ENCODE data around the gene PDGFRB. TPM values are rescaled to one million over a fixed set of nuclear protein-coding genes. Genes with fewer than 3 reads are reported as not detected.

Gene PDGFRB
- total RNA-seq, 2 donors from 2014 or later = 251 to 394 TPM

DNA sequence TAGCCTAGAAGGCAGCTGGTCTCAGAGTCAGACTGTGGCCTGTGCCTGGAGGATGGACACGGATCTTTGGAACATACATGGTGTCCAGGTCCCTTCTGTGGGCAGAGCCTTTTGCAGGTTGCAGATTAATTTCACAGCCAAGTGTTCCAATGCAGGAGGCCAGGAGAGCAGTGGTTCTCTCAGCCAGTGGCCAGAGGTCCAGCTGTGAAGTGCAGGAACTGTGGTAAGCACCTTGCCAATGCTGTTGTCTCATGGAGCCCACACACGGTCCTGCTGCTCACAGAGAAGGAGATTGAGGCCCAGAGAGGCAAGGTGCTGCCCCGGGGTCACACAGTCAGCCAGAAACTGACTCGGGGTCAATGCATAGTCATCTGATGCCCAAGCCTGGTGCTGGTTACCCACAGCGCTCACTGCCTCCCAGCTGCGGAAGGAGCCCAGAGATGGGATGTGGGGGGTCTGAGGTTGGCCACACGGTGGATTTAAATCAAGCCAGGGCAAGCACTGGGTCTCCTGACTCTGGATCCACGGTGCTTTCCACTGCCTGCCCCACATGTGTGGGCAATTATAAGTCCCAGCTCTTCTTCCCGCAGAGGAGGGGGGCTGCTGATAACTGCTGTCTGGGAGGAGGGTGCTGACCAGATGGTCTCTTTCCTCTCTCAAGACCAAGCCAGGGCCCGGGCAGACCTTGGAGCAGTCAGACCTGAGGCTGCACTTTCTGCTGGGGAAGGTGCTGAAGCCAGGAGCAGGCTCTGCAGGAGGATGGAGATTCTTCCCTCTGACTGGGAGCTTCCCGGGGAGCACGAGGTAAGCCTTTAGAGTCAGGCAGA, 2.8 kb downstream of the PDGFRB start:
- DNase-seq (ENCODE audit: low spot score) = no peak
- intact Hi-C loops (cut with DNase I) = no loop called here

DNA sequence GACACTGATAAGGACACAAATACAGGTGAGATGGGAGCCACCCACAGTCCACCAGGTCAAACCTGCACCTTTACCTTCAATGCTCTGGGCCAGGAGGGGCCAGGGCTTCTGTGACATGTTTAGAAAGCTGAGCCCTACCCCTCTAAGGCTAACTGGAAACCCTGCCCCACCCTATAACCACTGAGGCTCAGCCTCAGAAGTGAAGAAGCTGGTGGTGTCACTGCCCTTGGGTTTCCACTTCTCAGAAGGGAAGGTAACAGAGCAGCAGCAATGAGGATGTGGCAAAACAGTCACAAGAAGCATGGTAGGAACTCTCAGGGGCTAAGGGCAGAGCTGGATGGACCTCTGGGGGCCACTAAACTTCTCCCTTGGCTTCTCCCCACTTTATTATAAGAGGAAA, 6.0 kb downstream of the PDGFRB start:
- no peak for DNase-seq (ENCODE audit: low spot score)
- intact Hi-C loops (cut with DNase I) = no loop called here

DNA sequence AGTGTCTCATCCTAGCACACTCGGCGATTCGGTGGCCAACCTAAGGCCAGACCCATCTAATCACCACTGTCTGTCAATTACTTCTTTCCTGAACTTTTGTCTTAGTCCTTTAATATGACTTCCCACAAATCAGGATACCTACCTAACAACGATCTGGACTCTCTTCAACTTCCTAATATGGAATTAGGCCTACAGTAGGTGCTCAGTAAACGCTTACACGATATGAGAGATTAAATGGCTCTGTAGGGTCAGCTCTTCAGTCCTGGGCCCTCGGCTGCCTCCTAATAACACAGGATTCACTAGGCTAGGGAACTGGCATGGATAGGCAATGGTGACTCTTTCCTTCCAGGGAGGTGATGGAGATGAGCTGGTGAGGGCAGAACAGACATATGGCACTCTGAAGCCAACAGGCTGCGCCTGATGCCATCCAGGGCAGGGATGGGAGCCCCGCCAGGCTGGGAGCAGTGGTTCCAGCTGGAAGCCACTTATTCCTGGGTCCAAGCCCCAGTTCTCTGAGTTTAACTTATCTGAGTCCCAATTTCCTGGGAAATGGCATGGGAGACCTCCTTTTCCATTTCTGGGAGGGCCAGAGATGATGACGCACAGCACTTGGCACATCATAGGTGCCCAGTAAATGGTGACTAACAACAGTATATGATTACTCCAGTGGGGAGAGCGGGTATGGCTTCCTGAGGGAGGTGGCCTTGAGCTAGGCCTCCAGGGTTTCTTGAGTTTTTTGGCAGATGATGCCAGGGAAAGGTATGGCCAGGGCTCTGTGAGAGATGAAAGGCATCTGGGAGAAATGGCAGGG, 7.3 kb downstream of the PDGFRB start:
- intact Hi-C loops (cut with DNase I) = no loop called here
- DNase-seq (ENCODE audit: low spot score) = no peak

DNA sequence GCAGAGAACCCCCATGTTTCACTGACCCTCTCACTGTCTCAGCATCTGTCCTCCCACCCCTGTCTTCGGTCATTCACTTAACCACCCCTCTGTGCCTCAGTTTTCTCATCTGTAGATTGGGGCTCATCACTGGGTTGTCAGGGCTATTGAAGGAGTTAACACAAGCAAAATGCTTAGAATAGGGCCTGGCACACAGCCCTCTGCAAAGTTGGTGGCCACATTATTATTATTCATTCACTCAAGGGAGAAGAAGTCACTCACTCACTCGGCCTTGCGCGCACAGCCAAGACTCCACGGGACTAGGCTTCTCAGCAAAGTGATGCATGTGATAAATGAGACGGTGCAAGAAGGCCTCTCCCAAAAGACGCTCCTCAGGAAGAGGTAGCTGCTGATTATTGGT, 8.0 kb downstream of the PDGFRB start:
- intact Hi-C loops (cut with DNase I) = no loop called here
- DNase-seq (ENCODE audit: low spot score) = no peak

DNA sequence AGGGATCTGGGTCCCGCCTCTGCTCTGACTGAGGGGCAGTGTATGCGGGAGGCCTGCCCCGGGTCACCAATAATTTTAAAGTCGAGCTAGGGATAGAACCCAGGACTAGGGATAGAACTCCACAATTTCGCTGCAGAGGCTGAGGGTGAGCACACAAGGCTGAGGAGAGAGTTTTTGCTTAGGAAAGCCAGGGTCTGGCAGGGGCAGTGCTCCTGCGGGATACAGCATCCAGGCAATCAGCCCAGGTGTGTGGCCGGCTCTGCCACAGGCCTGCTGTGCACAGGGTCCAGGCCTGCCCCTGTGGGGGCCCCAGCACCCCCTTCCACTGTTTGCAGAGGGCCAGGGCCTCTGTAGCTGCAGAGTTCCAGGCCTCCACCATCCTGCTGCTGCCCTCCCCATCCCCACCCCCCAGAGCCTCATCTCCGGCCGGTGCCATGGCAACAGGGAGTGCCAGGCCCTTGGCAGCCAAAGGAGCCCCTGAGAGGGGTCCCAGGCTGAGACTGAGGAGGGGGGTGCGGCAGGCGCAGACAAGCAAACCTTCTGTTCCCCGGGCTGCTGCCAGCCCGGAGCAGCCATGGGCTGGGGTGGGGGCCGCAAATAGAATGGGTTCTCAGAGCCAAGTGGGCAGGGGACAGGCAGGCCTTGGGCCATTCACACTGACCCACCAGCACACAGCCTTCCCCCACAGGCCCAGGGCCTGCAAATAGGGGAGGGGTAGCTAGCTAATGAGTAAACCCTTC, 8.6 kb downstream of the PDGFRB start:
- no peak for DNase-seq (ENCODE audit: low spot score)

DNA sequence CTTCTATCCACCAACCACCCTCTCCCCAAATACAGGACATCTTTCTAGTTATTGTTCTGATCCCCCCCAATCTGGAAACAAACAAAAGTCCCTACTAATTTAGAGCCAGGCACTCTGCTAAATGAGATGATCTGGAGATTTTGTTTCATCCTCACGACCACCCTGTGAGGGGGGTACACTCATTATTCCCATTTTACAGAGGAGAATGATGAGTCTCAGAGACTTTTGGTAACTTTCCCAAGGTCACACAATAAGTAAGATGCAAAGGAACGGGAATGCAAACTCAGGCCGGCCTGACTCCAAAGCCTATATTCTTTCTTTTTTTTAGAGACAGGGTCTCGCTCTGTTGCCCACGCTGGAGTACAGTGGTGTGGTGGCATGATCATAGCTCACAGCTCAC, 9.4 kb downstream of the PDGFRB start:
- DNase-seq (ENCODE audit: low spot score) = no peak
- intact Hi-C loops (cut with DNase I) = no loop called here

More for the DNA sequence above, 8.6 kb downstream of the PDGFRB start:
- intact Hi-C loops (cut with DNase I) = no loop called here

DNA sequence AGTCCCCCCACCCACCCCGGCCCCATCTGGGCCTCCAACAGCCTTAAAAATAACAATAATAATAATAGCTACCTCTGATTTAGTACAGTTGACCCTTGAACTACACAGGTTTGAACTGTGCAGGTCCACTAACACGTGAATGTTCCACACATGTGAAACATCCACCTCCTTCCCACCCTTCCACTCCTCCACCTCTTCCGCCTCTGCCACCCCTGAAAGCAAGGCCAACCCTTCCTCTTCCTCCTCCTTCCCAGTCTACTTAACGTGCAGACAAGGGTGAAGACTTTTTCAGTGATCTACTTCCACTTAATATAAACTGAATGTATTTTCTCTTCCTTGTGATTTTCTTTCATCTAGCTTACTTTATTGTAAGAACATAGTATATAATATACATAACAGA, 10.8 kb downstream of the PDGFRB start:
- DNase-seq (ENCODE audit: low spot score) = no peak
- intact Hi-C loops (cut with DNase I) = no loop called here

DNA sequence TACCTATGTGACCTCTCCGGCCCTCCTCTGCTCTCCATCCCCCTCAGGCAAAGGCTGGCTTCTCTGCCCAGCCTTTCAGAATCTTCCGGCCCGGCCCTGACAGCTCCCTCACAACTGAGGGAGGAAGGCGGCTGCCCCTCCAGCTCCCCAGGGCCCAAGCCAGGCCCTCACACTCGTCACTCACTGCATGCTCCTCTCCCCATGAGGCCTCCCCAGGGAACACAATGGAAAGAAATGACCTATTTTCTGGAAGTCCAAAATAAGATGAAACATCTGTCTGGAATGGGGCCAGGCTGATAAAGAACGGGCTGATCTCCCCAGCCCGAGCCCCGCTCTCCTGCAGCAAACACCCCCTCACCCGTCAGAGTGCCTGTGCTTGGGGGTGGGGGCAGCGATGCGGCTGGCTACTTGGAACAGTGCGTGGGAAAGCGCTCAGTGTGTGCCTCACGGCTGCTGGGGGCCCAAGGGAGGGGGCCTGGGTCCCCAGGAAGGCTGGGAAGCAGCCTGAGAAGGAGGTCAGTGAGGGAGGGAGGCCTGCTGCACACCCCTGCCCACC, 11.3 kb downstream of the PDGFRB start:
- intact Hi-C loops (cut with DNase I) = no loop called here
- DNase-seq (ENCODE audit: low spot score) = no peak

DNA sequence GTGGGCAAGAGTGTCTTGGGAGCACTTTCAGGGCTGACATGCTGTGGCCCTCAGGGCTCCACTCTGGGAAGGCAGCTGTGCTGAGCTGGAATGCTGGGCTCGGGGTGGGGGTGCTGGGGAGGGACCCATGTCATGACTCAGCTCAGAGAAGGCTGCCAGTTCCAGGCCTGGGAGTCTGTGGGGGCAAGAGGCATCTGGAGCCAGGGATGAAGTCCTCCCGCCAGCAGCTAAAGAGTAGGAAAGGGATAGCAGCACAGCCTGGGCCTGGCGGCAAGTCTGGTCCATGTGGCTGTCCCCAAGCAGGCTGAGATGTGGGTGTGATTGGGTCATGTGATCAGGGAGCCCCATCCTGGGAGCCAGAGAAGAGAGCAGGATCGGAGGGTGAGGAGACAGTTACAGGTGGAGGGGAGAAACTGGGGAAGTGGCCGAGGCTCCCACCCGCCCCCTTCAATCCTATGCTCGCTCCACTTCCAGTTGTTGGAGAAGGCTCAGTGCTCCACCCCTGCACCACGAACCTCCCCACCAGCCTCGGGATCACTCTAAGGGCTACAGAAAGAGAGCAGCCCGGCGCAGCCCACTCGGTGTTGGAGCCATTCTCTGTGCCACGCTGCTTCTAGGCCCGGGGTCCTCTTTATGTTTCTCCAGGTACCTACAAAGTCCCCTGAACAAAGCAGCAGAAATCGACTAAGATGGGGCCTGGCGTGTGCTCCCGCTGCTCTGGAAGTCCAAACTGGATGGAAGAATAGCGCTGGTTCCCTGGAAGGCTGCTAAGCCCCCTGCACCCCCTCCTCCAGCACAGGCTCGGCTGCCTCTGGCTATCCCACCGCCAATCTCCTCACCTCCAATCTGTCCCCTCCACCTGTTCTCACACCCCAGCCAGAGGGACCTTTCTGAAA, 12.0 kb downstream of the PDGFRB start:
- intact Hi-C loops (cut with DNase I) = no loop called here
- DNase-seq (ENCODE audit: low spot score) = peak; percentile 95

DNA sequence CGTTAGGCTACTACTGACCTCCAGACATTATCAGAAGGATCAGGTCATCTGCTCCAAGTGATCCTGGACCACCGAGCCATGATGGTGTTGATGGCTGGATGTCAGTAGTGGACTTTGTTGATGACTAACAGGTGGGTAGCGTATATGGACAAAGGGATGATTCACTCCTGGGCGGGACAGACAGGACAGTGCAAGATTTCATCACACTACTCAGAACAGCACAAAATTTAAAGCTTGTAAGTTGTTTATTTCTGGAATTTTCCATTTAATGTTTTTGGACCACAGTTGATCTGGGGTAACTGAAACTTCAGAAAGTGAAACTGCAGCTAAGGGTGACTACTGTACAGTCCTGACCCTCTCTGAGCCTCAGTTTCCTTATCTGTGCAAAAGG, 12.7 kb downstream of the PDGFRB start:
- intact Hi-C loops (cut with DNase I) = no loop called here
- no peak for DNase-seq (ENCODE audit: low spot score)

DNA sequence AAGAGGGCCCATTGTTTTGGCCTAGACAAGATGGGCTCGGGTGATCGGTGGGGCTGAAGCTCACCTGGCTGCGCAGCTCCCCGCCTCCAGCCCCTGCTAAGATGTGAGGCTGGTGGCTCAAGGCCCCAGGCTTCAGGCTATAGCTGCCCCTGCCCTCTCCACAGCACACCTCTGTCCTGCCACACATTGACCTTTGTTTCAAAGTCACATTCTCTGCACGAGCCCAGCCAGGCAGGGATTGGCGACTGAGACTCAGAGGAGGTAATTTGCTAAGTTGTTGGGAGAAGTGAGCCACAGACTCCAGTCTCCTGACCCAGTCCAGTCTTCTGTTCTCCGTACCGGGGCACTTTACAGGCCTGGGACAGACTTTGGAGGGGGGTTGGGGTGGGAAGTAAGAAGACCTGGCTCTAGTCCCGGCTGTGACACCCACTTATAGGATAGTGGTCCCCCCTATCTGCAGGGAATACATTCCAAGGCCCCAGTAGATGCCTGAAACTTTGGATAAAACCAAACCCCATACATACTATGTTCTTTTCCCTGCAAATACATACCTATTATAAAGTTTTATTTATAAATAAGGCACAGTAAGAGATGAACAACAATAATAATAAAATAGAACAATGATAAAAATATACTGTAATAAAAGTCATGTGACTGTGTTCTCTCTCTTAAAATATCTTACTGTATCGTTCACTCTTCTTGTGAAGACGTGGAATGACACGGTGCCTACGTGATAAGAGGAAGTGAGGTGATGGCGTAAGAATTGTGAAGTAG, 13.3 kb downstream of the PDGFRB start:
- DNase-seq (ENCODE audit: low spot score) = no peak
- intact Hi-C loops (cut with DNase I) = no loop called here

DNA sequence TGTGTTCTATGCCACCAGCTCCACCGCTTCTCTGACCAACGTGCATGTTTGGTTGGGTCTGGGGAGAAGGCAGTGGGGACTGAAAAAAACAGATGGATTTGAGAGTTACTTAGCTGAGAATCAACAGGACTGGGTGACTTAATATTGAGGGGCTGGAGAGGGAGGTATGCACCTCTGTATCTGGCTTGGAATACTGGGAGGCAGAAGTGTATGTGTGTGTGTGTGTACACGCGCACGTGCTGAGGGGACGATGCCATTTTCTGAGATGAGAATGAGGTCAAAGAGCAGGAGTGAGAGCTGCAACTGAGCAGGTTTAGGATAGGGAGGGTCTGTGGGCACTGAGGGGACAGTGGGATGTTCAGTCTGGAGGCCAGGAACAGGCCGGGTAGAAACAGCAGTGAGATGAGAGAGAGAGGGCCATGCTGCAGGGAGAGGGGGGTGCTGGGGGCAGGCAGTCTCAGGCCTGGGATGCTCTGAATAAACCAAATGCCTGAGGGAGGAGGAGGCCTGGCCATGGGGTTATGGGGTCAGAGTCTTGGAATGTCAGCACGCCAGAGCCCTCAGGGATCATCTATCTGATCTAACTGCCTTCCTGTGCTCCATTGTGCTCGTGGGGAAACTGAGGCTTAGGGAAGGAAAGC, 14.0 kb downstream of the PDGFRB start:
- no peak for DNase-seq (ENCODE audit: low spot score)
- intact Hi-C loops (cut with DNase I) = no loop called here

DNA sequence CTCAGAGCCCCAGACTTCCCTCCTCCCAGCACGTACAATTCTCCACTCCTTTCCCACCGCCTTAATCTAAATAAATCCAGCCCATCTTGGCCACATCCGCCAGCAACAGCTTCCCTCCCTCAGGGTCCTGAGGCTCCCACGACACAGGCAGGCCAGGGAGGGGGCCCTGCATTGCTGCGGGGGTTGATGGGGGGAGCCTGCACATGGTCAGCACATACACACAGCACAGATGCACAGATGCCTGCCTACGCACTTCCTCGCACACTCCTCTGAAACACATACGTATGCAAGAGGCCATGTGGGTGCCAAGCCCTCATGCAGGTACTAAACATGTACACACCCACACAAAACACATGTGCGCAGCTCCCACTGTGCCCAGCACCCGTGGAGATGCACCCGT, 14.8 kb downstream of the PDGFRB start:
- intact Hi-C loops (cut with DNase I) = no loop called here

DNA sequence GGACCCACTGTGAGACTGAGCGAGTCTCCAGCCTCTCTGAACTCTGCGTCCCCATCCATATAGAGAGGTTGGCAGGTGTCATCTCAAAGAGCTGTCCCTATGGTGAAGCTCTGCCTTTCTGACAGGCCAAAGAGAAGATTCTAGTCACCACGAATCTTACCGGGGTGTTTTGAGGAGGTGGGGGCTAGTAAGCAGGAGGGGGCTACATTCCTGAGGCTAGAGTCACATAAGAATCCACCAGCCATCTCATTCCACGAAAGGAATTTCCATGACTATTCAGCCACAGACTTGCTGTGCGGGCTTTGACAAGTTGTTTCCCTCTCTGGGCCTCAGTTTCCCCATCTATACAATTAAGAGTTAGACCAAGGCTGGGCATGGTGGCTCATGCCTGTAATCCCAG, 16.3 kb downstream of the PDGFRB start:
- no peak for DNase-seq (ENCODE audit: low spot score)
- intact Hi-C loops (cut with DNase I) = no loop called here

More for the DNA sequence above, 14.8 kb downstream of the PDGFRB start:
- no peak for DNase-seq (ENCODE audit: low spot score)

DNA sequence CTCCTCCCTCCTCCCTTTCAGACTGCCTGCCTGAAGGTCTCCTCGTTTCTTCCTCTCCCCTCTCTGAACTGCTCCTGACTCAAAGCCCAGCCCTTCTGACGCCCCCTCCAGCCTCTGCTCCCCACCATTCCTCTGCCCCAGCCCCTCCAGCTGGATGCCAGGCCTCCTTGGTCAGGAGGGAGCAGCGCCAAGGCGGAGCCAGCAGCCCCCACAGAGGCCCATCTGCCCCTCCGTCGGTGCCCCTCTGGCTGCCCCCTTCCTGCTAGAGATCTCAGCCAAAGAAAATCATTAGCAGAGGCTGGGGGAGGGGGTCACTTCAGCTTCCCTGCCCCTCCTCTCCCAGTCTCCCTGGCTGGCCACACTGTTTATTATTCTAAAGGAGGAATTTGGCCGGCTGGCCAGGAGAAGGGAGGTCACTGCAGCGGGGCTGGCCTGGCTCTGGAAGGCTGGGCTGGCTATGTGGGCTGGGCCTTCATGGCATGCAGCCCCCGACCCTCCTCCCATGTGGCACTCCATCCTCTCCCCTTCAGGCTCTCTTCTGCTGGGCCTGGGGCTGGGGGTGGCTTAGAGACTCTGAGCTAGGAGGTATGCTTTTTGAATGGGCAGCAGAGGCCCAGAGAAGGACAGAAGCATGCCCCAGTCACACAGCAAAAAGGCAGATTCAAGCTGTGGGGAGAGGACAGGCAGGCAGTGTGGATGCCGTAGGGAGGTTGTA, 16.9 kb downstream of the PDGFRB start:
- peak; percentile 88 for DNase-seq (ENCODE audit: low spot score)
- intact Hi-C loops (cut with DNase I) = no loop called here

DNA sequence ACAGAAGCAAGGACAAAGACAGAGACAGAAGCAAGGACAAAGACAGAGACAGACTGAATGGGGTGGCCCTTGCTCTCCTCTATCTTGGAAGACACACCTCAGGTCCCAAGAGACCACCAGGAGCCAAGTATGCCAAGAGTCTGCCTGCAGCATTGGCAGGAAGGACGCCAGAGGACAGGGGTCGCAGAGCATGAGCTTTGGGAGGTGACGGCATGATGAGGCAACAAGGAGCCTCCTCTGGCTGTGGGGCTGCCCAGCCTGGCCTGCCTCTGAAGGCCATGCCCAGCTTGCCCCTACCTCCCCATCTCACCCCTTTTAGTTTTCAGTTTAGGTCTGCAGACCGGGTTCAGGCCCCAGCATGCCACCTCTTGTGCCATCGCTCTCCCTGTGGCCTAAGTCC, 17.6 kb downstream of the PDGFRB start:
- no peak for DNase-seq (ENCODE audit: low spot score)
- intact Hi-C loops (cut with DNase I) = no loop called here
